Testis (tissue), 2 donors: ENCODE results near the gene ESPN.

Experiments used
- CTCF ChIP-seq, 3 experiments: fragments of 450-650 bp in 2 of 3; fragments of 200-600 bp in 1 of 3; sonication (generic) in 1 of 3; IDR thresholded peaks; one replicate each; pipeline ENCODE4 v1.5.1; 2016 to 2019; ENCODE audit warnings: antibody characterized with exemption in 3 of 3, mild to moderate bottlenecking in 2 of 3, moderate library complexity in 1 of 3
- POLR2A ChIP-seq: fragments of 450-650 bp; IDR thresholded peaks from one replicate; pipeline ENCODE4 v1.6.1; 2017; ENCODE audit warnings: antibody characterized with exemption, mild to moderate bottlenecking, moderate library complexity

GRCh38 chr1:6487804-6488484, 63.4 kb downstream of the ESPN start:
- TF ChIP-seq CTCF (IDR thresholded peaks at IDR 0.05): no peak
- TF ChIP-seq POLR2A: no peak
